GM12874 (cell line): ENCODE data around the gene ADAMTSL1.

Source experiments
- CTCF ChIP-seq: IDR thresholded peaks from 2 replicates; pipeline ENCODE4 v1.5.1; 2011; ENCODE audit warnings: low read depth, mild to moderate bottlenecking, control low read depth, low read length, moderate library complexity; ENCODE audit not compliant: insufficient read depth

ADAMTSL1 gene

GRCh38 chr9:18906656-18907395, 432.9 kb downstream of the ADAMTSL1 start:
- TF ChIP-seq CTCF = no peak

- no peak for TF ChIP-seq CTCF
These were observed 434.1 kb downstream of the ADAMTSL1 start for GRCh38 chr9:18907927-18908625.

GRCh38 chr9:18909140-18910018, 435.4 kb downstream of the ADAMTSL1 start:
- TF ChIP-seq CTCF = no peak

GRCh38 chr9:18910435-18910834, 436.5 kb downstream of the ADAMTSL1 start:
- no peak for TF ChIP-seq CTCF

- no peak for TF ChIP-seq CTCF
These were observed 437.0 kb downstream of the ADAMTSL1 start for GRCh38 chr9:18910916-18911315.

- TF ChIP-seq CTCF = no peak
These were observed 437.9 kb downstream of the ADAMTSL1 start for GRCh38 chr9:18911714-18912342.
